ENCODE data around the gene OR4K1.
A peak's percentile ranks its signal among the peaks of the same experiment; 100 is the strongest.

DNA sequence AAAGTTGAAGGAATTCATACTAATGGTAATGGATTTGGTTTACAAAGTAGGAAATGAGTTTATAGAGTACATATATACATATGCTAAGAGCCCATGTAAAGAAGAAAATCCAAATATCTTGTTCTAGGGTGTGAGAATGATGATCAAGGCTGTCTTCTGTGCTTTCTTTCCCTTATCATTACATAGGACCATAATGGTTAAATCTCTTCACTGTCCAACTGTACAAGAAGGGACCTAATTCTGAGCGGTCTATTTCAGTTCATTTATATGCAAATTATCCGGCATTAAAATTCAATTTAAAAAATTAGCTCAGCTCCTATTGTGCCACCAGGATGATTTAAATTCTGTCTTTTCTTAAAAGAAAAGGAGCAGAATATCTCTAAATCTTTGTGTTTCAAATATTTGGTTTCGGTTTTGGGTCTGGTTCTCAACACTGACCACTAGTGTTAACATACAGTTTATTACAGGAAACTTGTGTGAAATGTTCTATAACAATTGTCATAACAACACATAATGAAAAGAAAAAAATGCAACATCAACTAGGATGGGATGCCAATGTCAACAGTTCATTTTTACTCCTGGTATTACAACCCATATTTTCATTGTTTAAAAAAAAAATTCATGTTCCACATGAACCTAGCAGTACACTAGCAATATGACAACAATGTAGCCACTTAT, 16.8 kb downstream of the OR4K1 start:
- TF ChIP-seq, protein P1, sequence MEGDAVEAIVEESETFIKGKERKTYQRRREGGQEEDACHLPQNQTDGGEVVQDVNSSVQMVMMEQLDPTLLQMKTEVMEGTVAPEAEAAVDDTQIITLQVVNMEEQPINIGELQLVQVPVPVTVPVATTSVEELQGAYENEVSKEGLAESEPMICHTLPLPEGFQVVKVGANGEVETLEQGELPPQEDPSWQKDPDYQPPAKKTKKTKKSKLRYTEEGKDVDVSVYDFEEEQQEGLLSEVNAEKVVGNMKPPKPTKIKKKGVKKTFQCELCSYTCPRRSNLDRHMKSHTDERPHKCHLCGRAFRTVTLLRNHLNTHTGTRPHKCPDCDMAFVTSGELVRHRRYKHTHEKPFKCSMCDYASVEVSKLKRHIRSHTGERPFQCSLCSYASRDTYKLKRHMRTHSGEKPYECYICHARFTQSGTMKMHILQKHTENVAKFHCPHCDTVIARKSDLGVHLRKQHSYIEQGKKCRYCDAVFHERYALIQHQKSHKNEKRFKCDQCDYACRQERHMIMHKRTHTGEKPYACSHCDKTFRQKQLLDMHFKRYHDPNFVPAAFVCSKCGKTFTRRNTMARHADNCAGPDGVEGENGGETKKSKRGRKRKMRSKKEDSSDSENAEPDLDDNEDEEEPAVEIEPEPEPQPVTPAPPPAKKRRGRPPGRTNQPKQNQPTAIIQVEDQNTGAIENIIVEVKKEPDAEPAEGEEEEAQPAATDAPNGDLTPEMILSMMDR (conservative IDR thresholded peaks at IDR 0.05; ENCODE audit: low read length), result peak; percentile 60
- TF ChIP-seq EZH2phosphoT487 (IDR thresholded peaks at IDR 0.05; ENCODE audit: borderline replicate concordance, low read depth, low read length), result no peak
